GM12878 (cell line): ENCODE data around the gene MAP3K6. TPM values are rescaled to one million over a fixed set of nuclear protein-coding genes. Genes with fewer than 3 reads are reported as not detected.

ENCODE experiments used
- ATAC-seq: fragments of 200-7000 bp; cut with Tn5 transposase; 3 replicates; pipeline ENCODE4 v1.9.1; 2020; ENCODE audit warnings: mild to moderate bottlenecking, moderate library complexity
- BruUV-seq: library from RNA; stranded (reverse); fragments of 400-500 nt; replicated peaks from 2 replicates; lab custom pipeline; 2021; lab: Mats Ljungman, UMichigan
- CTCF ChIA-PET: fragments of 300-600 bp; sonication (Branson Sonifier 250); formaldehyde crosslinking; extraction: SDS; loops from one replicate; lab custom pipeline; 2021; ENCODE audit warnings: inconsistent platforms; lab: Yijun Ruan, JAX
- POLR2A ChIA-PET: fragments of 350-600 bp; formaldehyde crosslinking; extraction: SDS; loops from one replicate; lab custom pipeline; 2021; ENCODE audit warnings: inconsistent platforms; lab: Charles Lee
- RAD21 ChIA-PET: fragments of 300-600 bp; sonication (Branson Sonifier 250); formaldehyde crosslinking; loops from one replicate; lab custom pipeline; 2023; ENCODE audit warnings: antibody characterized with exemption; ENCODE audit not compliant: unreplicated experiment; lab: Charles Lee
- SMC1A ChIA-PET: fragments of 300-600 bp; sonication (Branson Sonifier 250); formaldehyde crosslinking; loops from one replicate; lab custom pipeline; 2023; ENCODE audit not compliant: unreplicated experiment, uncharacterized antibody; lab: Charles Lee
- DNase-seq: peaks from one replicate; pipeline ENCODE4 v3.0.0-alpha.2; 2011; ENCODE audit warnings: low read depth, low spot score
- FAIRE-seq: peaks from 3 replicates; lab custom pipeline; 2011; peaks lifted over from hg19 to GRCh38; lab: Jason Lieb, UNC
- H2AFZ ChIP-seq: 2 replicates; pipeline ENCODE4 v1.6.0; 2011; ENCODE audit warnings: low read depth, low read length, control low read depth; ENCODE audit not compliant: control insufficient read depth
- H3K27ac ChIP-seq: 2 replicates; pipeline ENCODE4 v1.5.1; 2011; ENCODE audit warnings: control low read depth; ENCODE audit not compliant: control insufficient read depth, insufficient read depth
- H3K27me3 ChIP-seq, 2 experiments: replicated peaks in 1 of 2; 2 replicates each; pipeline versions ENCODE4 v1.6.0 to v1.6.1; 2011; ENCODE audit warnings: low read length in 1 of 2; ENCODE audit not compliant: control insufficient read depth in 2 of 2, insufficient read depth in 2 of 2
- H3K36me3 ChIP-seq, 2 experiments: 2 replicates each; pipeline ENCODE4 v1.5.1; 2011; ENCODE audit warnings: low read length in 1 of 2; ENCODE audit not compliant: control insufficient read depth in 2 of 2, insufficient read depth in 2 of 2
- H3K4me1 ChIP-seq: 2 replicates; pipeline ENCODE4 v1.6.1; 2011; ENCODE audit warnings: mild to moderate bottlenecking, low read length, moderate library complexity, mixed read lengths; ENCODE audit not compliant: control insufficient read depth, insufficient read depth
- H3K4me2 ChIP-seq: 2 replicates; pipeline ENCODE4 v1.6.0; 2011; ENCODE audit warnings: control low read depth; ENCODE audit not compliant: control insufficient read depth, insufficient read depth
- H3K4me3 ChIP-seq: fragments of 200-600 bp; sonication (generic); 2 replicates; pipeline ENCODE4 v1.5.1; 2016
- H3K79me2 ChIP-seq: 2 replicates; pipeline ENCODE4 v1.6.0; 2011; ENCODE audit warnings: low read length; ENCODE audit not compliant: control insufficient read depth, insufficient read depth
- H3K9ac ChIP-seq: 2 replicates; pipeline ENCODE4 v1.8.0; 2011; ENCODE audit warnings: low read length, control low read depth, mixed read lengths; ENCODE audit not compliant: control insufficient read depth, insufficient read depth
- H3K9me3 ChIP-seq: replicated peaks from 3 replicates; pipeline ENCODE4 v1.5.1; 2011; ENCODE audit warnings: mild to moderate bottlenecking, low read length; ENCODE audit not compliant: control insufficient read depth, insufficient read depth
- H4K20me1 ChIP-seq: 2 replicates; pipeline ENCODE4 v1.6.0; 2011; ENCODE audit not compliant: control insufficient read depth, insufficient read depth
- CREM ChIP-seq: IDR thresholded peaks from 2 replicates; pipeline ENCODE4 v1.6.1; 2014; ENCODE audit warnings: antibody characterized with exemption, low read depth
- DPF2 ChIP-seq: fragments of 450-650 bp; IDR thresholded peaks from 2 replicates; pipeline ENCODE4 v1.6.1; 2017; ENCODE audit warnings: mild to moderate bottlenecking
- ELK1 ChIP-seq: IDR thresholded peaks from 2 replicates; pipeline ENCODE4 v1.6.1; 2012; ENCODE audit warnings: low read depth, low read length, improper control_type of control experiment
- ESRRA ChIP-seq: IDR thresholded peaks from 2 replicates; pipeline ENCODE4 v1.6.1; 2012; ENCODE audit warnings: mild to moderate bottlenecking, low read length, improper control_type of control experiment
- FOXK2 ChIP-seq: fragments of 450-650 bp; IDR thresholded peaks from 2 replicates; pipeline ENCODE4 v1.6.1; 2017; ENCODE audit warnings: mild to moderate bottlenecking, moderate library complexity
- HCFC1 ChIP-seq: fragments of 150-350 bp; IDR thresholded peaks from 2 replicates; pipeline ENCODE4 v1.6.1; 2014; ENCODE audit warnings: low read length
- HDGF ChIP-seq: fragments of 450-650 bp; IDR thresholded peaks from 2 replicates; pipeline ENCODE4 v1.6.1; 2016; ENCODE audit warnings: antibody characterized with exemption
- IKZF1 ChIP-seq: fragments of 450-650 bp; conservative IDR thresholded peaks from 2 replicates; pipeline ENCODE4 v1.6.1; 2017; ENCODE audit warnings: antibody characterized with exemption, mild to moderate bottlenecking
- IRF3 ChIP-seq: fragments of 450-650 bp; IDR thresholded peaks from 2 replicates; pipeline ENCODE4 v1.6.1; 2014; ENCODE audit warnings: mild to moderate bottlenecking
- IRF4 ChIP-seq: IDR thresholded peaks from 2 replicates; pipeline ENCODE4 v1.6.1; 2011; ENCODE audit warnings: low read depth, low read length
- KAT2A ChIP-seq: conservative IDR thresholded peaks from 2 replicates; pipeline ENCODE4 v1.6.1; 2011; ENCODE audit warnings: low read depth, low read length; ENCODE audit not compliant: control insufficient read depth
- LARP7 ChIP-seq: fragments of 450-650 bp; IDR thresholded peaks from 2 replicates; pipeline ENCODE4 v1.6.1; 2017; ENCODE audit warnings: mild to moderate bottlenecking
- MEF2A ChIP-seq: IDR thresholded peaks from 2 replicates; pipeline ENCODE4 v1.6.1; 2011; ENCODE audit warnings: low read depth, mild to moderate bottlenecking, low read length, moderate library complexity; ENCODE audit not compliant: insufficient read depth
- MLLT1 ChIP-seq: fragments of 450-650 bp; IDR thresholded peaks from 2 replicates; pipeline ENCODE4 v1.6.1; 2016; ENCODE audit warnings: mild to moderate bottlenecking
- NBN ChIP-seq: fragments of 450-650 bp; IDR thresholded peaks from 2 replicates; pipeline ENCODE4 v1.6.1; 2016
- POLR2A ChIP-seq: IDR thresholded peaks from 2 replicates; pipeline ENCODE4 v1.6.1; 2011; ENCODE audit warnings: low read depth, mild to moderate bottlenecking, low read length
- RAD51 ChIP-seq: fragments of 450-650 bp; IDR thresholded peaks from 2 replicates; pipeline ENCODE4 v1.6.1; 2016; ENCODE audit warnings: moderate library complexity, mild to moderate bottlenecking, inconsistent platforms
- RUNX3 ChIP-seq: IDR thresholded peaks from 2 replicates; pipeline ENCODE4 v1.6.1; 2012; ENCODE audit warnings: low read length, inconsistent platforms
- SRF ChIP-seq, 2 experiments: IDR thresholded peaks; 2 replicates each; pipeline ENCODE4 v1.6.1; 2011; ENCODE audit warnings: low read depth in 2 of 2, low read length in 2 of 2, mild to moderate bottlenecking in 1 of 2, moderate library complexity in 1 of 2
- YBX1 ChIP-seq: fragments of 450-650 bp; IDR thresholded peaks from 2 replicates; pipeline ENCODE4 v1.6.1; 2016; ENCODE audit warnings: antibody characterized with exemption
- YY1 ChIP-seq: IDR thresholded peaks from 2 replicates; pipeline ENCODE4 v1.6.1; 2011; ENCODE audit warnings: low read depth, mild to moderate bottlenecking, low read length
- ZNF384 ChIP-seq: IDR thresholded peaks from 2 replicates; pipeline ENCODE4 v1.6.1; 2012; ENCODE audit warnings: low read depth, mild to moderate bottlenecking, low read length, improper control_type of control experiment, borderline replicate concordance
- WGBS: methylation state at CpG from one replicate; pipeline ENCODE4 v1.1.6; 2016; ENCODE audit warnings: low lambda C conversion rate; ENCODE audit not compliant: insufficient replicate concordance, insufficient coverage; ENCODE audit errors: missing lambda C conversion rate; 5-methylcytosine and 5-hydroxymethylcytosine counted together
- in situ Hi-C: fragments of 300-500 bp; cut with MboI; formaldehyde crosslinking; loops from 9 replicates; pipeline ENCODE4 v1.14.3; 2018; ENCODE audit warnings: mixed read lengths
- intact Hi-C: fragments of 100-400 bp; cut with micrococcal nuclease; formaldehyde crosslinking; loops from one replicate; pipeline ENCODE4 v1.14.2; 2022; ENCODE audit not compliant: unreplicated experiment
- polyA plus RNA-seq, 11 experiments: library from polyadenylated mRNA; depleted of rRNA in 4 of 11; unstranded in 6 of 11; stranded (reverse) in 5 of 11; fragments of >200 nt; fragmentation: Nextera tagmentation in 4 of 11; fragmentation: Illumina TruSeq in 1 of 11; extraction: Ambion mirVana in 4 of 11; extraction: Trizol in 1 of 11; gene quantifications; 1 replicate in 1 of 11; 2 replicates in 10 of 11; pipeline versions ENCODE4 v1.2.1 to v1.2.3, GENCODE V29; 2011 to 2016; ENCODE audit warnings: inconsistent platforms in 2 of 11, missing spikeins in 2 of 11, low read depth in 1 of 11
- total RNA-seq, 4 experiments: library from RNA; depleted of rRNA in 3 of 4; stranded (reverse); fragments of >200 nt in 3 of 4; fragmentation: Illumina TruSeq in 1 of 4; extraction: Trizol in 1 of 4; gene quantifications; 2 replicates each; pipeline versions ENCODE4 v1.2.1 to v1.2.3, GENCODE V29; 2013 to 2021

MAP3K6 gene
- total and polyA plus RNA-seq, 10 of the 15 experiments (the other 5 are each of a cell fraction or from before 2014, with no cell fraction given), result 0.15 to 3.4 (median 1.2) TPM; not detected in 1

GRCh38 chr1:27342778-27343638 lies 23.8 kb downstream of the MAP3K6 start:
- ATAC-seq, result peak; percentile 58
- BruUV-seq, result no TSS peak
- CTCF ChIA-PET, result interaction anchor here (0.7 to 3.5 kb wide), 10 partner anchors 10 to 214 kb away, joined by 3 to 23 read pairs (median 4); no protein-coding TSS in a partner anchor
- no peak for DNase-seq
- H3K4me2 ChIP-seq, result peak overlapping the region; percentile 70
- no peaks in the 10 kb centered on the region for H3K36me3 ChIP-seq
- in situ Hi-C loops, result no loop called here
- H3K79me2 ChIP-seq, result peaks cover 5% of the 10 kb centered on the region
- POLR2A ChIA-PET, result interaction anchor here (1.3 to 2.2 kb wide), 3 partner anchors 20 to 23 kb away, joined by 4 to 8 read pairs (median 6); no protein-coding TSS in a partner anchor
- SMC1A ChIA-PET, result interaction anchor here (1.0 to 1.5 kb wide), 4 partner anchors 22 to 214 kb away, joined by 3 to 6 read pairs (median 3); no protein-coding TSS in a partner anchor
- H3K9ac ChIP-seq, result peak overlapping the region; percentile 79
- H3K27me3 ChIP-seq, result no peaks in the 10 kb centered on the region
- peak overlapping the region; percentile 72 for H3K4me3 ChIP-seq
- H3K9me3 ChIP-seq, result no peaks in the 10 kb centered on the region
- RAD21 ChIA-PET, result interaction anchor here (0.9 kb wide), 1 partner anchor 38 kb away, joined by 3 read pairs; no protein-coding TSS in a partner anchor
- intact Hi-C loops, result no loop called here
- WGBS, result under 1% methylated on average over 31 of the region's 31 CpGs
- H3K4me1 ChIP-seq, result peaks cover 33% of the 10 kb centered on the region
- peak overlapping the region; percentile 73 for H3K27ac ChIP-seq
- peak; percentile 75 for FAIRE-seq
- H2AFZ ChIP-seq, result peak overlapping the region; percentile 74
- no peaks in the 10 kb centered on the region for H4K20me1 ChIP-seq
- TF ChIP-seq IRF4 (no peak), HCFC1 (no peak), RAD51 (no peak), MEF2A (no peak), IRF3 (0 out of 2 replicates have a peak, but pooled peaks have one; percentile 33), YBX1 (no peak), FOXK2 (no peak), ESRRA (no peak), KAT2A (no peak), POLR2A (peak; percentile 50), YY1 (0 out of 2 replicates have a peak, but pooled peaks have one; percentile 21), LARP7 (0 out of 2 replicates have a peak, but pooled peaks have one; percentile 9), DPF2 (0 out of 2 replicates have a peak, but pooled peaks have one; percentile 36), NBN (0 out of 2 replicates have a peak, but pooled peaks have one; percentile 35), ZNF384 (no peak), RUNX3 (peak; percentile 63; the same call in 1 of the 2 replicates), MLLT1 (peak; percentile 37; the same call in 1 of the 2 replicates), ELK1 (no peak), SRF (IDR thresholded peaks at IDR 0.05; ENCODE audit: low read depth in 2 of 2, low read length in 2 of 2) (no peak), HDGF (peak; percentile 86), IKZF1 (peak; percentile 45; the same call in 1 of the 2 replicates), CREM (peak; percentile 46; the same call in 1 of the 2 replicates)
